Measurements from ENCODE around the gene TSFM.
A peak's percentile ranks its signal among the peaks of the same experiment; 100 is the strongest.

Gene TSFM

GRCh38 chr12:57782608-57783465 lies at the start of gene TSFM:
TSS of gene TSFM (plus strand) at chr12:57782787. CDS start at chr12:57782802, 15 bp downstream.
- no peak for FAIRE-seq

GRCh38 chr12:57733928-57734327 lies 48.7 kb upstream of the TSFM start:
- FAIRE-seq = no peak

- FAIRE-seq = no peak
Observed at GRCh38 chr12:57734591-57734990, 48.0 kb upstream of the TSFM start.

DNA sequence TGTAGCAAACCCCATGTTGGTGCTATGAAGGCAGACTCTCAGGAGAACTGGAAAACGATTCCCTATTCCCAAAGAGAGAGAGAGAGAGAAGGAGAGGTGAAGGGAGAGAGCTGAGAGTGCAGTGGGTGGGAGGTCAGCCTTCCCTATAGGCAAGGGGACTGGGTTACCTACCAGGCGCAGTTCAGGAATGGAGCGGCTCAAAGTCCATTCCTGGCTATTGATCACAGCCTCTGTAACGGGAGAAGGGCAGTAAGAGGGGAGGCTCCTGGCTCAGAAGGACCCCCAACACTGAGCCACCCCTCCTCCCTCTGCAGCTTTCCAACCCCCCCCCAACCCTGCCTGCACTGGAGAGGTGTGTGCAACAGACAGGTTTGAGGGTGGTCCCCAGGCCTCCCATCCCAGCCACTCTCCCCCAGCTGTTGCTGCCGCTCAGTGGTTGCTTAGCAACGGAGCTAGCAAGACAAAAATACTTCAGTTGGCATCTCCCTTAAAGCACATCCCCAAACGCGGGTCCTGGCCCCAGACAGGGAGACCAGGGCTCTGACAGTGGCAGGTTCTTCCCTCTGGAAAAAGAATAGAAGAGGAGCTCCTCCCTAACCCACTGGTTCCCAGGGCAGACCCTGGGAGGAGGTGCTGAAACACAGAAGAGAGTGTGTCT lies 47.3 kb upstream of the TSFM start:
- no peak for FAIRE-seq

GRCh38 chr12:57735952-57736740 lies 46.4 kb upstream of the TSFM start:
- no peak for FAIRE-seq

DNA sequence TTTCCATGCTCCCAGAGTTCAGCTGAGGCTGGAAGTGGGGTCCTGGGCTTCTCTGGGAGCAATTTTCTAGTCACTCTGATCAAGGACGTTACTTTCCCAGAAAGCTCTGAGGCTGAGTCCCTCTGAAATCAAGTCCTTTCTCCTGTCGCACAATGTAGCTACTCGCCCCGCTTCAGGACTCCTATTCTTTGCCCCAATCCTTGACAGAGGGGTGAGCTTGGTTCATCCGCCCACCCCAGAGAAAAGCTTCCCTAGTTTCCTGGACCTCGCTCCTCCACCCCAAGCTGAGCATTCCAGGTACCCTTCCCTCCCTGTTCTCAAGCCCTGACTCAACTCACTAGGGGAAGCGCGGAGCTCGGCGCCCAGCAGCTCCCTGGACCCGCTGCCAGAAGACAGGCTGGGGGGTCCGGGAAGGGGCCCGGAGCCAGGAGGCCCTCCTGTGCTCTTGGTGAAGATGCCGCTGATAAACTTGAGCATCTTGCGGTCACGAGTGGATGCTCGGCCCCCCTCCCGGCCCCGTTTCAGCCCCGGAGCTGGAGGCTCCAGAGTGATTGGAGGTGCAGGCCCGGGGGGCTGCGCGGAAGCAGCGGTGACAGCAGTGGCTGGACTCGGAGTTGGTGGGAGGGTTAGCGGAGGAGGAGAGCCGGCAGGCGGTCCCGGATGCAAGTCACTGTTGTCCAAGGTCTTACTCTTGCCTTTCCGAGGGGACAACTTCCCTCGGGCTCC lies 45.7 kb upstream of the TSFM start:
- no peak for FAIRE-seq

DNA sequence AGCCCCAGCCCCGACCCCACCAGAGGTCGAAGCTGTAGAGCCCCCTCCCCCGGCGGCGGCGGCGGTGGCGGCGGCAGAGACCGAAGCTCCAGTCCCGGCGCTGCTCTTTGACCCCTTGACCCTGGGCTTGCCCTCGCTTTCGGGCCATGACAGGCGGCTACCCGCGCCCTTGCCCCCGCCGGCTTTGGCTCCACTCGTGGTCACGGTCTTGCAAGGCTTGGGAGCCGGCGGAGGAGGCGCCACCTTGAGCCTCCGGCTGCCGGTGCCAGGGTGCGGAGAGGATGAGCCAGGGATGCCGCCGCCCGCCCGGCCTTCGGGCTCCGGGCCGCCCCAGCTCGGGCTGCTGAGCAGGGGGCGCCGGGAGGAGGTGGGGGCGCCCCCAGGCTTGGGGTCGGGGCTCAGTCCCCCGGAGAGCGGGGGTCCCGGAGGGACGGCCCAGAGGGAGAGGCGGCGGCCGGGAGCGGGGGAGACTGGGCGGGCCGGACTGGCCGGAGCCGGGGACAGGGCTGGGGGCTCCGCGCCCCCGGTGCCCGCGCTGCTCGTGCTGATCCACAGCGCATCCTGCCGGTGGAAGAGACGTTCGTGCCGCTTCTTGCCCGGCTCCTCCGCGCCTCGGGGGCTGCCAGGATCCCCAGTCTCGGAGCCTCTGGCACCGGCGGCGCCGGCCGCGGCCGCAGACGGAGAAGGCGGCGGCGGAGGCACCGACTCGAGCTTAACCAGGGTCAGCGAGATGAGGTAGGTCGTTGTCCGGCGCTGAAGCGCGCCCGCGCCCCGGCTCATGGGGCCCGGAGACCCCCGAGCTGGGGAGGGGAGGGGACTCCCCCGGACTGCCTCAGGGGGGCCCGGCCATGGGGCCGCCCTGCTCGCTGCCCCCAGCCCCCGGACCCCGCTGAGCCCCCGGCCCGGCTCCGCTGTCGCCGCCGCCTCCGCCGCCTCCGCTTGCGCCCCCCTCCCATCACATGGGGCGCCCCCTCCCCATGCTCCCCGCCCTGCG lies 44.8 kb upstream of the TSFM start:
- FAIRE-seq = no peak

GRCh38 chr12:57738661-57739237 lies 43.8 kb upstream of the TSFM start, which contains the start of gene AGAP2:
TSS of gene AGAP2 (minus strand) at chr12:57738742. CDS start at chr12:57738246, 496 bp downstream.
- no peak for FAIRE-seq

DNA sequence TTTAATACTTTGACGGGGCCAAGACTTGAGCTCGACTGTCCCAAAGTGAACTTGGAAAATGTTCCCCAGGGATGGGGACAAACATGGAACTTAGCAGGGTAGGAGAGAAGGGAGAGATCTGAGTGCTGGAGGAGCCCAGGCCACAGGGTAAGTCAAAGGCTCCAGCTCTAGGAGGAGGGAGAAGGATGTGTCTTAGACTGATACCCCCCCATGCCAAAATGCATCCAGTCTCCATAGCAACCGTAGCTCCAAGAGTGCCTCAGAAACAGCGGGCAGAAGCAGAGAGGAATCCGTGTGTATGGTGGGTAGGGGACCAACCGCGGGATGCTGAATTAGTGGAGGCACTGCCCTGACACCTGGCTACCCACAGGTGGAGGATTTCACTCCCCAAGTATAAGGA lies 43.2 kb upstream of the TSFM start:
- no peak for FAIRE-seq

- no peak for FAIRE-seq
Observed at GRCh38 chr12:57739914-57740538, 42.6 kb upstream of the TSFM start.

DNA sequence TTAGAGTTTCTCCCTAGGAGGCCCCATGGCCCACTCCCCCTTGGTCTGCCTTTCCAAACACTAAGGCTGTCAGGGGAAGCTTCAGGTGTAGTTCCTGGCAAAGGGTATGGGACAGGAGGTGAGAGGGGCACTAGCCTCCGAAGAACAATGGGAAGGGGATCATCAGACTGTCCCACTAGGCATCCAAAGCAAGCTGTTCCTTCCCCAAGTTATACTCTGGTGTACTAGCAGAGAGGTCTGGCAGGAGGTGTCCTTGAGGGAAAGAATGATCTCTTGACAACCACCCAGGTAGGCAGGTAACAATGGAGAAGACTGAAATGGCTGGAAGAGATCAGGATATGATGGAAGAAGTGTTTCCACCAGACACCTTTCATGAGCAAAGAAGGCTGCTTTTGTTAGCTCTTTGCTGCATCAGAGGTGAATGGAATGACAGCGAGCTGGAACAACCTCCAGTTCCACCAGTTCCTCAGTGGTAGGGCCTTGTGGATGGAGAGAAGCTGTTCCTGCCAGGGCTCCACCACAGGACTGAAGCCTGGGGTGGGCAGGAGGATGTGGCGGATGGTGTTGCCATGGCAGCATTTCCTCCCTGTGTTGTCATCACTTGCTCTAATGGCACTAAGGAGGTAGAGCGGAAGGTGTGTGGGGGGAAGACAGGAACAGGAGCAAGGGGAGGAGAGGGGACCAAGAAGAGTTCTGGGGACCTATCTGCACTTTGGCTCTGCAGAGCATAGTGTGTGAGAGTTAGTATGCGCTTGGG lies 41.8 kb upstream of the TSFM start:
- FAIRE-seq = no peak

- FAIRE-seq = no peak
Observed at GRCh38 chr12:57741413-57741789, 41.2 kb upstream of the TSFM start.

DNA sequence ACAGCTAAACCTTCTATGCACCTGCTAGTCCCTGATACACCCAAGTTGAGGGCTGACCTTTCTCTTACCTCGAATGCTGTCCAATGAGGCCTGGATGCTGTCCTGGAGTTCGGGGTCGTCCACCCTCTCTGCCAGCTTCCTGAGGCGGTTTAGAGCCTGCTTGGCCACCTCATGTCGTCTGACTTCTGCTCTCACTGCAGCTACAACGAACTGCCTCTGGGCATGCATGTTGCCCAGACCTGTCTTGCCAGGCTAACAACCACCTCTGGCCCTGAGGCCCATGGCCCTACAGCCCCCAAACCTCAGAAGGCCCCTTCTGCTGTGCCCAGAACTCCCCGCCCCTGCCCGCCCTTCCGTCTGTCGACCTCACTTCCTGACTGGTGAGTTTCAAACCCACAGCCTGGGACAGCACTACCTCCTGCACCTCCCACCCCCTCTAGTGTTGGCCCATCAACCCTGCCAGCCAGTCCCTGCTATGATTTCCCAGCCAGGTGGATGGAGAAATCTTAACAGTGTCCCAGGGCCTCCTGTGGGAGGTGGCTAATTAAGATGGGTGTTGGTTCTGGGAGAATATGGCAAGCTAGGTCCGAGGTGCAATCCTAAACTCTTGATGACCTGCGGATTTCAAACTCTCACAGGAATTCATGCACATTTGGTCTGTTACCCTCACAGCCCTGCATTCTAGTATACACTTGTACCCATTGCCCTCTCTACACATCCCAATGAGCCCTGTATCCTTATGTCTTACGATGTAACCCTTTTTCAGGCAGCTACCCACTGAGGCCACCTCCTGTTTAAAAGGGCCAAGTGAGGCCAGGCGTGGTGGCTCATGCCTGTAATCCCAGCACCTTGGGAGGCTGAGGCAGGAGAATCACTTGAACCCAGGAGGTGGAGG lies 40.5 kb upstream of the TSFM start:
- FAIRE-seq = no peak

DNA sequence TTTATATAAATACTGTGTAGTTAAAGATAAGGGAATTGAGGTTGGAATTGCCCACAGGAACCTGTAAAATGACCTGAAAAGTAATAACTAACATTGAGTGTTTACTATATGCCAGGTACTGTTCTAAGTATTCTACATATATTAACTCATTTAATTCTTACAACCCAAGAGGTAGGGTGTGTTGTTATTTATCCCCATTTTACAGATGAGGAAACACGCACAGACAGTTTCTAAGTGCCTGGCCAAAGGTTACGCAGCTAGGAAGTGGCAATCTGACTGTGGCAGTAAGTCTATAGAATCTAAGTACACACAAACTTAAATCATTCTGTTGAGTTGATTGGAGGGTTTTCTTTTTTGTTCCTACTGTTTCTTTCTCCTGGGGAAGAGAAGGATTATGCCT lies 38.8 kb upstream of the TSFM start:
- FAIRE-seq = no peak

DNA sequence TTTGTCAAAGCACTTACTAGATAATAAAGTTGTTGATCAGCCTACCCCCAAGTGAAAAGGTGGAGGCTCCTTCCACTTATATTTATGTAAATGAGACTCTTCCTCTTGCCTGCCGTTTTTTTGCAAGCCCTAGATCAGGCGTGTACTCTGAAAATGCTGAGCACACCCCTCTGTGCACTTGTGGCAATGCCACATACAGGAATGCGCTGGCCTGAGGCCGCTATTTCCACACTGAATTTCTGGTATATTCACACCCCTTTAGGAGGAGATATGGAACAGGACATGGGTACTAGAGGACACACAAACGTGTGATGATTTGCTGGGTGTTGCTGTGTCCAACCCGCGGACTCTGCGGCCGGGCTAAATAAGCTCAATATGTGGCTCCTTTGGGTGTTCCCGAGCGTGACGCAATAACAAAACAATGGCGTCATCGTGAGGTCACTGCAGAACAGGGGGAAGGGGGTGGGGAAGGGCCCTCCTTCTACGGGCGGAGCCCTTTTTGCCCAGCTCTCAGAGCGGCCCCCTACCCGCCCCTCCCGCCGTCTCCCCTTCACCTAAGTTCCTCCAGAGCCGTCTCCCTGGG lies 38.3 kb upstream of the TSFM start:
- no peak for FAIRE-seq

DNA sequence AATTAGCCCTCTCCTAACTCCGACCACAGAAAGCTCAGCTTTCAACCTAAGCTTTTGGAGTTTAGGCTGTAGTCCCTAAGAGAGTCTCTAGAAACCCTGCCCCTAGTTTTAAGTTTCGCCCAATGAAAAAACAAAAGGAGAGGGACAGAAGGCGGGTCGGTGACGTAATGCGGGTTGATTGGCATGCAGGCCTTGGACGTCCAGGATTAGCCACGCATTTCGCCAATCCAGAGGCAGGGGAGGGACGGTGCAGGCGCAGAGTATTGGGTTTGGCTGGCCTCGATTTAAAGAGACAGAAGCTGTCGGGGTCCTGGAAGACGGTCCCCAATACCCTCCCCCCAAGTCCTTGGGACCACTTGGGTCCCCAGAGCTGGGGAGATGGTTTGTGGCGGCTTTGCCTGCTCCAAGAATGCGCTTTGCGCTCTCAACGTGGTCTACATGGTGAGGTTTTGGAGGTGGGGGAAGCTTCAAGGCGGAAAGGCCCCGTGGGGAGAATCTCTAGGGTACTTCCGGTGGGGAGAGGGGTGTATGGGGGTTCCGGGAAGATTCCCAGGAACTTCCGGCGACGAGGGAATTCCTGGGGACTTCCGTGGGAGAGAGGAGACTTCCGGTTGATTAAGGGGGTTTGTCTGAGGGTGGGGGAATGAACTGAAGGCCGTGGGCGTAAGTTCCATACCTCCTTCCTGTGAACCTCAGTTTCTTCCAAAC lies 37.7 kb upstream of the TSFM start, which contains the start of gene TSPAN31:
Gene TSPAN31, plus strand, starts transcription at position 263 of the 708 bp plus-strand sequence. Its CDS starts 116 bp downstream, at position 379.
- peak; percentile 82 for FAIRE-seq

DNA sequence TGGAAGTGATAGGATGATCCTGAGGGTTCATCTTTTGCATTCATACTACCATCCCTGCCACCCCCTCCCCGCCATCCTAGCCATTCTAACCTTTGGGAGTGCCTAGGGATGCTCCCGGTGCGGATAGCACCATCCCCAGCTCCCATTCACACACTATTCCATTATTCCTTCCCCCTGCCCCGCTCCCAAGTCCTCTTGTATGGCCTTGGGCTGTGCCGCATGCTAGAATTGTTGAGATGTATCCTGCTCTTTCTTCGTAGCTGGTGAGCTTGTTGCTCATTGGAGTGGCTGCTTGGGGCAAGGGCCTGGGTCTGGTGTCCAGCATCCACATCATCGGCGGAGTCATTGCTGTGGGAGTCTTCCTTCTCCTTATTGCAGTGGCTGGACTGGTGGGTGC lies 37.1 kb upstream of the TSFM start:
- no peak for FAIRE-seq

DNA sequence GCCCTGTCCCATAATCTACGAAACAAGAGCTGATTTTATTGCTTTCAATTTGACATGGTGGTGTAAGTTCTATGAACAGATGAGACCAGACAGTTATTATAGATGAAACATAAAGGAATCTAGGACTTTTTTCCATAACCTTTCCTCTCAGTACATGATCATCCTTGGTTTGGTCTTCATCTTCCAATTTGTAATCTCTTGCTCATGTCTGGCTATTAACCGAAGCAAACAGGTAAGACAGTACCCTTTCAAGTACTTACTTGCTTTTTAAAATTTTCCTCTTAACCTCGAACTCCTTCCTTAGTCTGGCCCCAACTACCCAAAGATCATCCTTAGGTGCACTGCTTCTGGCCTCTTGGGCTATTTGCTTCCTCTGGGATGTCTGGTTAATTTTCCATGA lies 36.6 kb upstream of the TSFM start:
- FAIRE-seq = no peak

All from TTC549 (cell line).